GM13977 (cell line): ENCODE data around the gene PRUNE2.

Experiments
- DNase-seq: peaks from one replicate; pipeline ENCODE4 v3.0.0; 2012; ENCODE audit warnings: low spot score
- in situ Hi-C: fragments of 300-500 bp; cut with MboI; formaldehyde crosslinking; loops from one replicate; pipeline ENCODE4 v1.12.0; 2022; ENCODE audit warnings: low sequenced_read_pairs, low pct_unique_long_range_greater_than_20kb, mixed read lengths, inconsistent platforms; ENCODE audit not compliant: unreplicated experiment
- TF ChIP-seq, protein P1 (sequence below): IDR thresholded peaks from 2 replicates; pipeline ENCODE4 v1.5.1; 2012; ENCODE audit warnings: mild to moderate bottlenecking, control low read depth; ENCODE audit not compliant: insufficient read depth; ENCODE audit errors: extremely low read depth, missing control alignments

The PRUNE2 gene

DNA sequence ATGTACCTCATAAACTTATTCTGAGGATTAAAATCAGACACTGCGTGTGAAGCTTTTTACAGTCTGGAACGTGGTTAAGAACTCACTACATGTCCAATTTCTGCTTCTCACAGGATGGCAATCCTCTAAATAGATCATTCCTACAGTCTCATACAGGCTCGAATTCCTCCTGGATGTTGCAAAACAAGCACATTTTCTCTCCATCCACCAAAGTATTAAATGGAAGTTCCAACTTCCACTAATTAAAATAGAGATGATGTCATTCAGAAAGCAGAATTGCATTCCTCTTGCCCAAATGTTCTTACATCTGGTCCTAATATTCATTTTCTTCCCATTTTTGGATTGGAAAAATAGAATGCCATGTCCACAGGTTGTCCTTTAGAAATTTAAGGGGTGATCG is 287.2 kb downstream of the PRUNE2 start:
- in situ Hi-C loops, result no loop called here
- no peak for DNase-seq
- TF ChIP-seq, protein P1, sequence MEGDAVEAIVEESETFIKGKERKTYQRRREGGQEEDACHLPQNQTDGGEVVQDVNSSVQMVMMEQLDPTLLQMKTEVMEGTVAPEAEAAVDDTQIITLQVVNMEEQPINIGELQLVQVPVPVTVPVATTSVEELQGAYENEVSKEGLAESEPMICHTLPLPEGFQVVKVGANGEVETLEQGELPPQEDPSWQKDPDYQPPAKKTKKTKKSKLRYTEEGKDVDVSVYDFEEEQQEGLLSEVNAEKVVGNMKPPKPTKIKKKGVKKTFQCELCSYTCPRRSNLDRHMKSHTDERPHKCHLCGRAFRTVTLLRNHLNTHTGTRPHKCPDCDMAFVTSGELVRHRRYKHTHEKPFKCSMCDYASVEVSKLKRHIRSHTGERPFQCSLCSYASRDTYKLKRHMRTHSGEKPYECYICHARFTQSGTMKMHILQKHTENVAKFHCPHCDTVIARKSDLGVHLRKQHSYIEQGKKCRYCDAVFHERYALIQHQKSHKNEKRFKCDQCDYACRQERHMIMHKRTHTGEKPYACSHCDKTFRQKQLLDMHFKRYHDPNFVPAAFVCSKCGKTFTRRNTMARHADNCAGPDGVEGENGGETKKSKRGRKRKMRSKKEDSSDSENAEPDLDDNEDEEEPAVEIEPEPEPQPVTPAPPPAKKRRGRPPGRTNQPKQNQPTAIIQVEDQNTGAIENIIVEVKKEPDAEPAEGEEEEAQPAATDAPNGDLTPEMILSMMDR, result no peak

DNA sequence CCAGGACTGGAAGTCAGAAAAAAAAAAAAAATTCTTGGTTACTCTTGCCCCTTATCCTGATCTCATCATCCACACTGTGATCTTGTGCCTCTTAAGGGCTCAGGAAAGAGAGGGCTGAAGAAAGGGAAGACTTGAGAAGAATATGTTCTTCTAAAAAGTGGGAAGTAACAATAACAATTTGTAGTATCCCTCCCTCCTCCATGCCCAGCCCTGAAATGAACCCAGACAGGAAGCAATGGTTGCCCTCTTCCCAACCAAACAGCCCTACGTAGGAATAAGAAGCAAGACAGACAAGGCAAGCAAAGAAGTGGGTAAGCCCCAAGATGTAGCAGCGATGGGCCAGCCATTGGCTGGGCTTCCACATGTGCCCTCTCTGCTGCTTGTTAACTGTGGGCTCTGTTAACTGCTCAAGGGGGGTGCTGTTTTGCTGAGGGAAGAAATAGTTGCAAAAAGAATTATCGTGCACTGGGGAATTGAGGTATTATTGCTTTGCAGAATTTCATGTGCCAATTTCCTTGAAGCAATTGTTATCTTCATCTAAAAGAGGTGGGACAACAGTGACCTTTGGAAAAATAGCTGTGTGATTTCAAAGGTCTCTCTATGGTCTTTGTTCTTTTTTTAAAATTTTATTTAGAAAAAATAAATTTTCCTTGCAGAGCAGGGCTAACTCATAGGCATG is 288.3 kb downstream of the PRUNE2 start:
- TF ChIP-seq, protein P1, result no peak
- DNase-seq, result no peak
- in situ Hi-C loops, result no loop called here

DNA sequence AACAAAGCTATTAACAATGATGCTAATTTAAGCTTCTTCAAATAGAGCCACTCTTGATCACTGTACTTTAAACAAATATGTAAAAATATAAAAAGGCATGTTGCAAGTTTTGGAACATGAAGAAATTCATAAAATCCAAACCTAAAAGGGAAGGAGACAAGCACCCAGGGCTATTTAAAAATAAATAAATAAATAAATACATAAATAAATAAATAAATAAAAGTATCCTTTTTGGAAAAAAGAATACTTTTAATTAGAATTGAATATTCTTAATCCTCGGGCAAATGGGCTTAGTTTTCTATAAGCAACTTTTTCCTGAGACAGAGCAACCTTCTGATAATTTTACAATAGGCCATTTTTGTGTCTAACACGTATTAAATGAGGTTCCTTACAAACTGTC is 289.1 kb downstream of the PRUNE2 start:
- TF ChIP-seq, protein P1, result no peak
- DNase-seq, result no peak
- in situ Hi-C loops, result no loop called here

DNA sequence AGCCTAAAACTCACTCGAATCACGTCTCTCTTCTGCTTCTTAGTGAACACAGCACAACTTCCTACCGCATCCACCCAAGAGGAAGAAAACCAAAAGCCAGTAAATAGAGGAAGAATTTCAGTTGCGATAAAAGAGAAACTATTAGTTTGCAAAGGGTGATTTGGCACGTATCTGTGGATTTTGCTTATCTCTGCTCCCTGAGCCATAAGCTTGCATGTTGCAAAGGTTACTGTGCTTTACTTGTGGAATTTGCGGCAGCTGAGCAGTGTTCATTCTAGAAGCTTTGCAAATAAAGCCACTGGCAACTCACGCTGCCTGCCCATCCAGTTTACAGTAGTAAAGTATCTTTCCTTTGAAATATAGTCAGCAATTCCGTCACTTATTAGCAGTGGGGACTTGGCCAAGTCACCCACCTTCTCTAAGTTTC is 290.7 kb downstream of the PRUNE2 start:
- DNase-seq, result no peak
- TF ChIP-seq, protein P1, result no peak
- in situ Hi-C loops, result no loop called here

DNA sequence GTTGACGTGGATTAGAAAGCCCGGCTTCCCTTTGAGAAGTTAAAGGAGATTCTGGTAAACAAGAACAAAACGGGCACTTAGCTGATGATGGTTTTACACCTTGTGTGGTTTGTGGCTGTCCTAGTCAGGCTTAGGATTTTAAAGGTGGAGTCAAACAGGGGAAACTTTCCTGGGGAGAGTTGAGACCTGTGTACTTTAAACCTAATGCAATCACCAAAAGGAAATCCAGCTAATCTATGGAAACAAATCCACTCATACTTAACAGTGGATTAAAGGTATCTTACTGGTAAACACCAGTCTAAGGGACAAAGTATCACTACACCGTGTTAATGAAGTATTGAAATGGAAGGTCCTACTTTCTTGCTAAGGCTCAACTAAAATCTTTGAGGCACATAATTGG is 291.9 kb downstream of the PRUNE2 start:
- DNase-seq, result no peak
- in situ Hi-C loops, result no loop called here
- TF ChIP-seq, protein P1, result no peak

DNA sequence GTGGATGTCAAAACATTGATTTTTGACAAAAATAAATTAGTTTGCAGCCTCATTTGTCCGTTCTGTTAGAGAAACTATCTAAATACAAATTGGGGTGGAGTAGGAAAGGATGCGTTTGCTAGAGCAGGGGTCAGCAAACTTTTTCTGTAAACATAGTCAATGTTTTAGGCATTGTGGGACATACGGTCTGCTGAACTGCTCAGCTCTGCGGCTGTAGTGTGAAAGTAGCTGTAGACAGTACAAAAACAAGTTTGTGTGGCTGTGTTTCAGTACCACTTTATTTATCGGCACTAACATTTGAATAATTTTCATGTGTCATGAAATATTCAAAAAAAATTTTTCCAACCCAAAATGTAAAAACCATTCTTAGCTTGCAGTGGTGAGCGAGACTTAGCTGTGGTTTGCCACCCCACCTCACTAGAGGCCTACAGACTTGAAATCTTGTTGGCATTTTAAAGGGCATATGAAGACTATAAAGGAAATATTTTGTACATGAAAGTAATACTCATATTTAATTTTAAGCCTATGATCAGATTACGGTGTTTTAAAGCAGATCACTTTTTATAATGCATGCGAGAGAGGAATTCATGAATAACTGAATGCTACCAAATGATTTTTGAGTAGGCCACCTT is 292.6 kb downstream of the PRUNE2 start:
- in situ Hi-C loops, result no loop called here
- TF ChIP-seq, protein P1, result no peak
- no peak for DNase-seq

DNA sequence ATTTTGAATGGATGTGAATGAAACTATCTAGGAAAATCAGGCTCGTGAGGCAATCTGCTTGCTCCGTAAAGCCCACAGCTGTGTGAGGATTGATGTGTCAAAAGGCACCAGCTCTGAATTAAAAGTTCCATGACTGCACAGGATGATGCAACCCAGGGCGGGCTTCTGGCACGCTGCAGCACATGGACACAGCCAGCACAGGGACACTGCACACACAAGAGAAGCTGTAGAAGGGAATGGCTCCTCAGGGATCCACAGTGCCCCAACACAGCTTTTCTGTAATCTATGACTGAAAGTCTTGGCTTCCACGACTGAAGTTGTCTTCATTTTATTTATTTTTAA is 295.9 kb downstream of the PRUNE2 start:
- TF ChIP-seq, protein P1, result no peak
- in situ Hi-C loops, result no loop called here

More for the DNA sequence above, 295.9 kb downstream of the PRUNE2 start:
- no peak for DNase-seq
